GM15510 (cell line): ENCODE results near the gene MTF2.

Experiments used
- POLR2A ChIP-seq: IDR thresholded peaks from 3 replicates; pipeline ENCODE4 v1.6.1; 2011; ENCODE audit warnings: borderline replicate concordance; ENCODE audit not compliant: insufficient read length; ENCODE audit errors: extremely low read depth

The MTF2 gene

DNA sequence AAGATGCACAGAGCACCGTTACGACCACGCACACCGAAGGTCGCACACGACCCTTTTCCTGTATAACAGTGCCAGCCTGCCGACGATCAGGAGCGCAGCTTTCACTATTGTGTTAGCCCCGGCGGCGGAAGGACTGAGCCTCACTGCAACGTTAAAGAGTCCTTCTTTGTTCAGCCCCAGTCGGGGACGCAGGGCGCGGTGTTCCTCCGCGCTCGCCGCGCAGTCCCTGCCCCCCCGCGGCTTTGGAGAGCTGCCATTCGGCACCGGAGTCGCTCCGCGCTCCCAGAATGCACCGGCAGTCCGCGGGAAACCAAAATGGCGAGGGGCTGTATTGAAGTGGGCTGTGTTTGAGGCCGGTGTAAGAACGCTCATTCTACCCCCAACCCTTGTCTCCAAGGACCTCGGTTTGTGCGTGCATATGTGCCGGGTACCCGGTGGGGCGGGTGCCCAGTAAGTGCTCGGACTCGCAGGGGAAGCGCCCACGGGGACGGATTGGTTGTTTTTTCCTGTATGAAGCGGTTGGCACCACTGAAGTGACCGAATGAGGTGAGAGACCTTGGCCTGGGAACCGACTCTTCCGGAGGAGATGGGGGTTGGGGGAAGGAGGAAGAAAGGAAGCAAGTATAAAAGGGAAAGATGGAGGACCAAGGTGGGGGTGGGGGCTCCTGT, at the start of gene MTF2:
MTF2 (plus strand) TSS at position 298 of the 669 bp plus-strand sequence; CDS start at position 542, 244 bp downstream.
- TF ChIP-seq POLR2A = peak; percentile 93

DNA sequence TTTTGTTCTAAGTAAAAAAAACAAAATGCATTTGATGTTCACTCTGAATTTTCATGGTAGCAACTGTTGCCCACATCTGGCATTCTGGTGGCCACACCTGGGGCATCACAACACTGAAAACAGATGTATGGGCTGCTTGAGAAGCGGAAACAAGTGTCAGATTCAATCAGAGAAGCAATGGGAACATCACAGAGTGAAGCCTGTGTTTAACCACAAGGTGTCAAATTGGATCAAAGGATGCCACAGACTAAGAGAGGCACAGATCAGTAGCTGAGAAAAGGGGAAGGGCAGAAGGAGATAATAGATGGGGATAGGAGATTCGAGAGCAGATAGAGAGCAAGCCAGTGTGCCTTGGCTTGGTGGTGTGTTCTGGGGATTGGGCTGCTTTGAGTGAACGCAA, 49.8 kb upstream of the MTF2 start:
- no peak for TF ChIP-seq POLR2A

DNA sequence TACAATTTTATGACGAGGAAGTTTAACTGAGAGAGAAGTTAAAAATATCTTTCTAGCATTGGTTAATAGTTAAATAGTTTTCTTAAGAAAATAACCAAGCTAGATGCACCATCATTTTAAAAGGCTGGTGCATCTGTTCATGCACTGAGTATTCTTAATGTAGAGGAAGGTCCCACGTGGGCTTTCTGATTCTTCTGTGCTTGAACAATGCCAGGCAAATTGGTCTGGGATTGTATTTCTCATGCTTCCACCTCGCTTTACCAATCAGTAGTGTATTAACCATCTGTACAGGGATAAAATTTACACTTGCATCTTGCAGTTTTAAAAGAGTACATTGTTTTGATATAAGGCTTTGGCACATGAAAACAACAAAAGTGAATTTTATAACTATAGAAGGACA, 47.4 kb upstream of the MTF2 start:
- no peak for TF ChIP-seq POLR2A

DNA sequence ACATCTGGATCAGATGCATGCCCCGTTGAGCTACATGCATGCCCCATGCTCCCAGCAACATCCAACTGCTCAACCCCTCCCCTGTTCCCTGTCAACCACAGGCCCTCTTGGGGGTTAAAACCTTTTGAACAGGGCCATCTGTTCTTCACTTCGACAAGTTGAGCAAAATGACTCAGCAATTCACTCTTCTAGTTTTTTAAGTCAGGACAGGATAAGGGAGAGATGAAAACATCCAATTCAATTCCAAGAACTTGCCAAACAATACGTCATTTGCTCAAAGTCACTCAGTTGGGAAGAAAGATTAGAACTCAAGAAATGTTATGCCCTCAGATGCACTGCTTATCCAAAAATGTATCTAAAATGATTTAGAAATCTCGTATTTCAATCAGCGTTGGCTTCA, 46.1 kb upstream of the MTF2 start:
- TF ChIP-seq POLR2A = no peak

DNA sequence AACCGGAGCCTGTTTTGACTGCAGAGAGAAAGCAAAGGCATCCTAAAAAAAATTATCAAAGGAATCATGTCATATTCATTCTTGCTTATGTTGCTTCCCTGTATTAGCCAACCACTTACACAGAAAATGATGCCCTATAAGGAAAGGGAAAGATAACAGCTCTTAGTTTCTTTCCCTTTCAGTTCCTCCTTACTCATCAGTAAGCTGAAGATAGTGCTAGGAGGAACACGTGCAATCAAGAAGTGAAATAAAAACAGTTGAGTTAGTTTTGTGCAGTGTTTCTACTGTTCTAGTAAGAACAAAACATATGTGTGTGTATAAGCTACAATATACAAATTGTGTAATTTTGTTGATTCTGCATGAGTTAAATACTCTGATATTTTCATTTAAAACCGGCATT, 45.3 kb upstream of the MTF2 start:
- no peak for TF ChIP-seq POLR2A

DNA sequence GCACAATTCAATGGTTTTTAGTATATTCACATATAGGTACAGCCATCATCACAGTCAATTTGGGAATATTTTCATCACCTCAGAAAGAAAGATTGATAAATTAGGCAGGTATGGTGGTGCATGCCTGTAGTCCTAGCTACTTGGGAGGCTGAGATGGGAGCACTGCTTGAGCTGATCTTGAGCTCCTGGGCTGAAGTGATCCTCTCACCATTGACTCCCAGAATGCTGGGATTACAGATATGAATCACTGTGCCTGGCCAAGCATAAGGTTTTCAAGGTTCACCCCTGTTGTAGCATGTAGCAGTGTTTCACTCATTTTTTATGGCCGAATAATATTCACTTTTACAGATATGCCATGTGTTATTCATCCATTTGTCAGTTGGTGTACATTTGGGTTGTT, 44.7 kb upstream of the MTF2 start:
- no peak for TF ChIP-seq POLR2A

DNA sequence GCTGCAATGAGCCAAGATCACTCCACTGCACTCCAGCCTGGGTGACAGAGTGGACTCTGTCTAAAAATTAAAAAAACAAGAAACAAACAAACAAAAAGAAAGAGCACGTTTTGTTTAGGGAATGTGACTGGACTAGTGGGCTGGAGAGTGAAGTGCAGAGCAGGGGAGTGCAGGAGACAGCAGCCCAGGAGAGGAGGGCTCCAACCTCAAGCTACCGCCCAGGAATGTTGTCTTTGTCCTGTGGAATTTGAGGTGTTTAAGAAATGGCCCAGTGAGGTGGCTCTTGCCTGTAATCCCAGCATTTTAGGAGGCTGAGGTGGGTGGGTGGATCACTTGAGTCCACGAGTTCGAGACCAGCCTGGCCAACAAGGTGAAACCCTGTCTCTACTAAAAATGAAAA, 42.4 kb upstream of the MTF2 start:
- TF ChIP-seq POLR2A = no peak

DNA sequence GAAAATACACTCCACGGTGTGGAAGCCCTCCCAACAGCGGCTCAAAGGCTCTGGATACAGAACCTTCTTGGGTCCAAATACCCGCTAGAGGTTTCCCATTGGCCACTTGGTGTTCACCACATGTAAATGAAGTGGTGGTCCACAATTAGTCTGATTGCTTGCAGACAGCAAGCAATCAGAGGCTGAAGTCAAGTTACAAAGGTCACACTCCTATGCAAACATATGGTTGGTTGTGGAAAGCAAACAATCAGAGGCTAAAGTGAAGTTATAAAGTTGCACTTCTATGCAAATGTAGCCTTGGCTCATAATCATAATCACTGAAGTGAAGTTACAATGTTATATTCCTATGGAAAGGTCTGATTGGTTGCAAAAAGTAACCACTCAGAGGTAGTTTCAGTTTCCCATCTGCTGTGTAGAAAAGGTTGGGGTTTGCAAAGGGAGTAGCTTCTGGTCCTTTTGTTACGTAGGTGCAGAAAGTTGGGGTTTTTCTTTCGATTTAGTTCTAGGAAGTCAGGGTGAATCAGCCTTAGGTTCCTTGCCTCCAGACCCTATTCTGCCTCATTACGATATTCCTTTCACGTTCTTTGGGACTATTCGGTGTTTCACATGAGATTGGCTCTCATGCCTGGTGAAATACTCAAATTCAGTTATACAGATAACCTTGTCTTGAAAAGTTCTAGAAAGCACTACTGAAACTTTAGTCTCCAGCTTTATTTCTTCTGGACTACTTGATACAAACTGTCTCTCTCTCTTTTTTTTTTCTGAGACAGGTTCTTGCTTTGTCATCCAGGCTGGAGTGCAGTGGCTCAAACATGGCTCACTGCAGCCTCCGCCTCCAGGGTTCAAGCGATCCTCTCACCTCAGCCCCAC, 36.7 kb upstream of the MTF2 start:
- TF ChIP-seq POLR2A = no peak

DNA sequence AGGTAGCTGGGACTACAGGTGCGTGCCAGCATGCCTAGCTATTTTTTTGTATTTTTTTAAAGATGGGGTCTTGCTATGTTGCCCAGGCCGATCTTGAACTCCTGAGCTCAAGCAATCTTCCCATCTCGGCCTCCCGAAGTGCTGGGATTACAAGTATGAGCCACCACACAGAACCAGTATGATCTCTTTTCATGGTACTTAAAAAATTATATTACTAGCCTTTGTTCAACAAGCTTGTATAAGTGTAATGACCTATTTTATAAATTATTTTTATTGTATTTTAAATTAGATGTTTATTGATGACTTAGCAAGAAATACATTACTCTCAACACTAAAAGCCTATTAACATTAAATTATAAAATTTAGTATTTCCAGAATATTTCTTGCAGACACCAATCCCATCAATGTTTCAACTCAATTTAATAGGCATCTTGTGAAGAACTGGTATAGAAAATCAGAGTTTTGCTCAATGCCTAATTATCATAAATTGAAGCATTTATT, 36.0 kb upstream of the MTF2 start:
- no peak for TF ChIP-seq POLR2A

DNA sequence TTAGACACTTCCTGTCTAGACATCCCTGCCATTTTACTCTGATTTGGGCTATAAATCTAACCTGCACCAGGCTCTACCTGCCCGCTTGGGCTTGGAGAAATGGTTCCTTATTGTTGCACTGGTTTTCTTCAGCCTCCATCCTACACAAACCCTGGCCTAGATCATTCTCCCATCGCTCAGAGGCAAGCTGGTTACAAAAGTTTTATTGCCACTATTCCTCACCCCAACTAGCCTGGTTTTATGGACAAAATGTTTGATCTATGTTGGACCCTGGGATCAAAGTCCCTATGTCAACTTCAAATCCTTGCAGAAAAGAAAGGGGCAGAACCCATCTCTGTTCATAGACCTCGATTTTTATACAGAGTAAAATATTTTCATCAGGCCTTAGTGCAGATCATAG, 31.5 kb upstream of the MTF2 start:
- no peak for TF ChIP-seq POLR2A

DNA sequence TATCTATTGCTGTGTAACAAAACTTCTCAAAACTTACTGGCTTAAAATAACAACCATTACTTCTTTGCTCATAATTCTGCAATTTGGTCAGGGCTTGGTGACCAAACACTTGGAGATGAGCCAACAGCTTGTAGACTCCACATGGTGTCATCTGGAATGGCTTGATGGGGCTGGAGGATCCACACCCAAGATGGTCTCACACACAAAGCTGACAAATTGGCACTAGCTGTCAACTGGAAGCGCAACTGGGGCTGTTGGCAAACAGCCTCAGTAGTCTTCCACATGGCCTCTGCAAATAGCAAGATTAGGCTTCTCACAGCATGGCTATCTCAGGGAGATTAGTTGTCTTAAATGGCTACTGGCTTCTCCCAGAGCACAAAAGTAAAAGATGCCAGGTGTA, 27.1 kb upstream of the MTF2 start:
- no peak for TF ChIP-seq POLR2A

DNA sequence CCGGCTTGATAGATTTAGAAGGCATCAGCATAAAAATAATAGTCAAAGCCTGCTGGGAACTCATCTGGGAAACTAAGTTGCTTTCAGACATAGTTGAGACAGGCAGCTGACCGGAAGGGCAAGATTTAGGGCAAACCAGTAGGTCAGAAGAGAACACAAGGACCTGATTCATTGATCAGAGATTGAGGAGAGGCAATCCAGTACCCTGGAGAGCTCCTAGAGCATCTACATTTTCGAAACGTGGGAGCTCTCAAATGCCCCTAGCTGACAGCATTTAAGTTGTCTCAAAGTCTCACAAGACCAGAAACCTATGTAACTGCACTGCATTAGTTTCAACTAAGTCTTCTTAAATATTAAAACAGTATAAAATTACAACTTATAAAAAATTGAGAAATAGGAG, 22.9 kb upstream of the MTF2 start:
- TF ChIP-seq POLR2A = no peak

DNA sequence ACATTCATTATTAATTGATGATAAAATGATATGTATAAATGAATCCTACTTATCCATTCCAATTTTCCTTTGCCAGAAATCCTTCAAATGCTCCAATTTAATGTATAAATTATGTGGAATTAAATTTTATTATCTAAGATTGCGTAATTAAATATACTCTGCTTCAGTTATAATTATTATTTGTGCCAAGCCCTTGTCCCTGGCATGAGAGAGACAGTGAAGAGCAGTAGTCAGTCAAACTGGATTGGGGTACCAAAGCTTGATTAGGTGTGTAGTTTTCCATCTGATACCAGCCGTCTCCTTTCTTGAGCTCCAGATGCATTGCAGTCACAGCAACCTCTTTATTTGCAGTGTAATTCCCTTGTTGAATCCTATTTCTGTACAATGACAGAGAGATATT, 22.4 kb upstream of the MTF2 start:
- no peak for TF ChIP-seq POLR2A

DNA sequence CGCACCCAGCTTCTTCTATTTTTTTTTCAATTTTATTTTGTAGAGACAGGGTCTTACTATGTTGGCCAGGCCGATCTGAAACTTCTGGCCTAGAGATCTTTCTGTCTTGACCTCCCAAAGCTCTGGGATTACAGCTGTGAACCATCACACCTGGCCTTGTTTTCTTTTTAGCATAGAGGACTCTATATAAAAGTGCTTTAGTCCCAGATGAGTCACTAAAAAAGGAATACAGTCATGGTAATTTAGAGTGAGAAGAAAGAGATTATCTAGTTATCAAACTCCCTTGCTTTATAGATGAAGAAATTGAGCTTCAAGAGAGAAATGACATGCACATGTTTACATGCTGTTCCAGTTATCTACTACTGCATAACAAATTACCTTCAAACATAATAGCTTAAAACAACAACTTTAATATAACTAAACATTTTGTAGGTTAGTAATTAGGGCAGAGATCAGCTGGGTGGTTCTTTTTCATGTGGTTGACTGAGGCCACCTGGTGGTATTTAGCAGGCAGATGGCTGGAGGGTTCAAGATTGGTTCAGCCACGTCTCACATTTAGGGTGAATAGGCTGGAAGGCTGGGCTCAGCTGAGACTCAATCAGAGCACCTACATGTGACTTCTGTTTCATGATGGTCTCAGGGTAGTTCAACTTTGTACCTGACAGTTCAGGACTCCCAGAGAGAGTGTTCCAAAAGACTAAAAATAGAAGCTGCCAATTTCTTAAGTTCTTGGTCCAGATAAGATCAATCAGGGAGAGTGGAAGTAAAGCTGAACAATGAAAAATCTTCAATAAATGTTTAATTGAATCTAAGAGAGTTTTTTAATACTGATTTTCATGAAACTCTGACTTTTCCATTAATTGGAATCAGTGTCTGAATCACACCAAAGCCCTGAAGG, 16.9 kb upstream of the MTF2 start:
- no peak for TF ChIP-seq POLR2A

DNA sequence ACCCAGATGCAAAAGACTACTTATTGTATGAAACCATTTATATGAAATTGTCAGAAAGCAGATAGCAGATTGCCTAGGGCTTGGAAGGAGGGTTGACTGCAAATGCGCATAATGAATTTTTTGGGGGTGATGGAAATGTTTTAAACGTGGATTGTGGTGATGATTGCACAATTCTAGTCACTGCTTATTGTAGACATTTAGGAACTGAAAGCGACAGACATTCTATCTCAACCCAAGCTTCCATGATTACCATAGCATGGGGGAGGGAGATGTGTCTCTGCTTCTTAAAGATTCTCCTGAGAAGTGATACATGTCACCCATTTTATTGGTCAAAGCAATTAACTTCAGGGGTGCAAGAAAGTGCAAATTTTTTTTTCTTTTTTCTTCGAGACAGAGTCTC, 2.8 kb upstream of the MTF2 start:
- TF ChIP-seq POLR2A = no peak
